OCI-LY3 (cell line): ENCODE data around the gene ZNF425.

ENCODE experiments used
- EZH2phosphoT487 ChIP-seq: fragments of 200-600 bp; shearing (Covaris generic); IDR thresholded peaks from 2 replicates; pipeline ENCODE4 v1.6.1; 2018; ENCODE audit warnings: antibody characterized with exemption, mixed run types, low read depth
- TF ChIP-seq, protein P1 (sequence below): fragments of 200-600, 300-600 bp; sonication (generic); IDR thresholded peaks from 2 replicates; pipeline ENCODE4 v1.5.1; 2014; ENCODE audit warnings: antibody characterized with exemption, low read length, low read depth

DNA sequence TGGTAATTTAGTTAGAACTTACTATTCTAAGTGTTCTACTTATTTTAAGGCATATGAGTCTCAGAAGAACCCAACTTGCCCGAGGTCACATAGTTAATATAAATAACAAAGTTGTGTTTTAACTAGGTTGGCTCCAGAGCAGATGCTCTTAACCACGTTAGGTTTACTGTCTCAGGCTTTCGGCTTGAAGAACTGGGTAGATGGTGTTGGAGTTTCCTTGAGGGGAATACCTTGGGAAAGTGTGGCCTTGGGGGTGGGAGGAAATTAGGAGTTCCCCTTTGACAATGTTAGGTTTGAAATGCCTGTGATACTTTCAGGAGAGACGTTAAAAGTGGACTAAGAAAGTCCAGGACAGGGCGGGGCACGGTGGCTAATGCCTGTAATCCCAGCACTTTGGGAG lies 30.8 kb upstream of the ZNF425 start:
- TF ChIP-seq, protein P1, sequence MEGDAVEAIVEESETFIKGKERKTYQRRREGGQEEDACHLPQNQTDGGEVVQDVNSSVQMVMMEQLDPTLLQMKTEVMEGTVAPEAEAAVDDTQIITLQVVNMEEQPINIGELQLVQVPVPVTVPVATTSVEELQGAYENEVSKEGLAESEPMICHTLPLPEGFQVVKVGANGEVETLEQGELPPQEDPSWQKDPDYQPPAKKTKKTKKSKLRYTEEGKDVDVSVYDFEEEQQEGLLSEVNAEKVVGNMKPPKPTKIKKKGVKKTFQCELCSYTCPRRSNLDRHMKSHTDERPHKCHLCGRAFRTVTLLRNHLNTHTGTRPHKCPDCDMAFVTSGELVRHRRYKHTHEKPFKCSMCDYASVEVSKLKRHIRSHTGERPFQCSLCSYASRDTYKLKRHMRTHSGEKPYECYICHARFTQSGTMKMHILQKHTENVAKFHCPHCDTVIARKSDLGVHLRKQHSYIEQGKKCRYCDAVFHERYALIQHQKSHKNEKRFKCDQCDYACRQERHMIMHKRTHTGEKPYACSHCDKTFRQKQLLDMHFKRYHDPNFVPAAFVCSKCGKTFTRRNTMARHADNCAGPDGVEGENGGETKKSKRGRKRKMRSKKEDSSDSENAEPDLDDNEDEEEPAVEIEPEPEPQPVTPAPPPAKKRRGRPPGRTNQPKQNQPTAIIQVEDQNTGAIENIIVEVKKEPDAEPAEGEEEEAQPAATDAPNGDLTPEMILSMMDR: no peak
- no peak for TF ChIP-seq EZH2phosphoT487
